K562 (cell line): ENCODE results near the gene TAP2. TPM values are rescaled to one million over a fixed set of nuclear protein-coding genes. Genes with fewer than 3 reads are reported as not detected.

Source experiments
- ATAC-seq: fragments of 200-7000 bp; cut with Tn5 transposase; 3 replicates; pipeline ENCODE4 v1.9.1; 2020; ENCODE audit warnings: moderate library complexity
- BruUV-seq: library from RNA; stranded (reverse); fragments of 400-500 nt; replicated peaks from 2 replicates; lab custom pipeline; 2021; lab: Mats Ljungman, UMichigan
- CTCF ChIA-PET: fragments of 300-600 bp; formaldehyde crosslinking; extraction: SDS; loops from one replicate; lab custom pipeline; 2021; ENCODE audit warnings: low intra/inter-chr PET ratio; lab: Yijun Ruan, JAX
- POLR2A ChIA-PET: fragments of 300-600, 350-650 bp; sonication (Branson Sonifier 250); formaldehyde crosslinking; extraction: SDS; loops from one replicate; lab custom pipeline; 2021; ENCODE audit warnings: antibody characterized with exemption, inconsistent platforms; lab: Yijun Ruan, JAX
- DNase-seq, 4 experiments: peaks; one replicate each; pipeline versions ENCODE4 v3.0.0 to v3.0.0-alpha.2; 2011 to 2018; ENCODE audit warnings: low spot score in 3 of 4, mixed read lengths in 3 of 4; ENCODE audit errors: extremely low read depth in 1 of 4
- FAIRE-seq: peaks from 2 replicates; lab custom pipeline; 2011; peaks lifted over from hg19 to GRCh38; lab: Jason Lieb, UNC
- H2AFZ ChIP-seq: 2 replicates; pipeline ENCODE4 v1.6.0; 2011; ENCODE audit warnings: low read depth, low read length, control low read depth, inconsistent platforms
- H3K27ac ChIP-seq: fragments of 200-600 bp; 3 replicates; pipeline ENCODE4 v1.8.0; 2011; ENCODE audit warnings: low read depth, mild to moderate bottlenecking, control low read depth, inconsistent platforms, low read length, moderate library complexity, mixed read lengths; ENCODE audit errors: extremely low read depth
- H3K27me3 ChIP-seq, 2 experiments: fragments of 300-600 bp in 1 of 2; 2 replicates in 1 of 2; 3 replicates in 1 of 2; pipeline versions ENCODE4 v1.6.0 to v1.8.0; 2011; ENCODE audit warnings: inconsistent platforms in 2 of 2, low read length in 2 of 2, mild to moderate bottlenecking in 1 of 2, mixed read lengths in 1 of 2, moderate library complexity in 1 of 2; ENCODE audit not compliant: control insufficient read depth in 2 of 2, insufficient read depth in 2 of 2
- H3K36me3 ChIP-seq: fragments of 300-600 bp; 3 replicates; pipeline ENCODE4 v1.8.0; 2011; ENCODE audit warnings: mild to moderate bottlenecking, low read length, inconsistent platforms; ENCODE audit not compliant: control insufficient read depth, insufficient read depth
- H3K4me1 ChIP-seq, 2 experiments: fragments of 200-600 bp in 1 of 2; replicated peaks in 1 of 2; 2 replicates in 1 of 2; 3 replicates in 1 of 2; pipeline versions ENCODE4 v1.5.1 to v1.8.0; 2011; ENCODE audit warnings: inconsistent platforms in 2 of 2, low read length in 2 of 2, mild to moderate bottlenecking in 1 of 2, mixed read lengths in 1 of 2, moderate library complexity in 1 of 2; ENCODE audit not compliant: control insufficient read depth in 2 of 2, insufficient read depth in 2 of 2
- H3K4me2 ChIP-seq: 2 replicates; pipeline ENCODE4 v1.6.1; 2011; ENCODE audit warnings: low read length, control low read depth, inconsistent platforms, mixed read lengths; ENCODE audit not compliant: insufficient read depth
- H3K4me3 ChIP-seq: fragments of 200-600 bp; sonication (generic), shearing (Covaris generic); 2 replicates; pipeline ENCODE4 v1.5.1; 2016; ENCODE audit warnings: control low read depth, inconsistent platforms
- H3K79me2 ChIP-seq: fragments of 200-600 bp; 3 replicates; pipeline ENCODE4 v1.8.0; 2011; ENCODE audit warnings: low read length, inconsistent platforms; ENCODE audit not compliant: control insufficient read depth, insufficient read depth
- H3K9ac ChIP-seq, 2 experiments: 2 replicates each; pipeline versions ENCODE4 v1.6.0 to v1.6.1; 2011; ENCODE audit warnings: low read depth in 2 of 2, low read length in 2 of 2, control low read depth in 1 of 2, inconsistent platforms in 1 of 2, mild to moderate bottlenecking in 1 of 2, mixed read lengths in 1 of 2; ENCODE audit not compliant: insufficient read depth in 1 of 2
- H3K9me1 ChIP-seq: one replicate; pipeline ENCODE4 v1.6.0; 2011; ENCODE audit warnings: inconsistent platforms, mild to moderate bottlenecking, low read length, moderate library complexity; ENCODE audit not compliant: control insufficient read depth, insufficient read depth
- H3K9me3 ChIP-seq: replicated peaks from 2 replicates; pipeline ENCODE4 v1.5.1; 2011; ENCODE audit warnings: low read depth, low read length, inconsistent platforms; ENCODE audit not compliant: control insufficient read depth, insufficient read depth
- H4K20me1 ChIP-seq: replicated peaks from 2 replicates; pipeline ENCODE4 v1.6.1; 2011; ENCODE audit warnings: low read length, inconsistent platforms, mixed read lengths; ENCODE audit not compliant: control insufficient read depth, insufficient read depth
- ARID1B ChIP-seq: fragments of 450-650 bp; IDR thresholded peaks from 2 replicates; pipeline ENCODE4 v1.6.1; 2016; ENCODE audit warnings: antibody characterized with exemption, mild to moderate bottlenecking, inconsistent platforms
- C11orf30 ChIP-seq: fragments of 450-650 bp; IDR thresholded peaks from 2 replicates; pipeline ENCODE4 v1.6.1; 2016; ENCODE audit warnings: low read depth, mild to moderate bottlenecking
- EGR1 ChIP-seq: fragments of 450-650 bp; conservative IDR thresholded peaks from 2 replicates; pipeline ENCODE4 v1.6.1; 2017; ENCODE audit warnings: mild to moderate bottlenecking
- GTF2E2 ChIP-seq: fragments of 200-800 bp; sonication (Bioruptor generic); IDR thresholded peaks from 2 replicates; pipeline ENCODE4 v1.6.1; 2016; ENCODE audit warnings: missing genetic modification characterization, missing compliant biosample characterization
- KAT8 ChIP-seq: fragments of 450-650 bp; IDR thresholded peaks from 2 replicates; pipeline ENCODE4 v1.6.1; 2016; ENCODE audit warnings: low read depth, mild to moderate bottlenecking
- KLF1 ChIP-seq: fragments of 450-650 bp; IDR thresholded peaks from 2 replicates; pipeline ENCODE4 v1.6.1; 2016; ENCODE audit warnings: missing genetic modification characterization, missing compliant biosample characterization
- MCM3 ChIP-seq: fragments of 450-650 bp; IDR thresholded peaks from 2 replicates; pipeline ENCODE4 v1.6.1; 2016
- MEF2A ChIP-seq: IDR thresholded peaks from 2 replicates; pipeline ENCODE4 v1.6.1; 2011; ENCODE audit warnings: low read depth, mild to moderate bottlenecking, low read length, moderate library complexity; ENCODE audit not compliant: control insufficient read depth
- MTA3 ChIP-seq: fragments of 450-650 bp; formaldehyde crosslinking; IDR thresholded peaks from 2 replicates; pipeline ENCODE4 v1.6.1; 2017; ENCODE audit warnings: mild to moderate bottlenecking, borderline replicate concordance
- PML ChIP-seq: IDR thresholded peaks from 2 replicates; pipeline ENCODE4 v1.6.1; 2012; ENCODE audit warnings: low read length, inconsistent platforms
- RAD21 ChIP-seq, 2 experiments: fragments of 250-450 bp in 1 of 2; fragments of 450-650 bp in 1 of 2; sonication (Bioruptor Pico) in 1 of 2; formaldehyde crosslinking in 1 of 2; IDR thresholded peaks in 1 of 2; conservative IDR thresholded peaks in 1 of 2; 2 replicates each; pipeline versions ENCODE4 v1.4.0 to v1.8.0; 2020 to 2022; ENCODE audit warnings: mild to moderate bottlenecking in 2 of 2, moderate library complexity in 1 of 2
- SNIP1 ChIP-seq: fragments of 450-650 bp; IDR thresholded peaks from 2 replicates; pipeline ENCODE4 v1.7.1; 2017; ENCODE audit warnings: low read depth, mild to moderate bottlenecking
- TAF15 ChIP-seq: fragments of 200-400 bp; formaldehyde crosslinking; IDR thresholded peaks from 2 replicates; pipeline ENCODE4 v1.6.1; 2017; ENCODE audit warnings: mild to moderate bottlenecking, low read depth, low read length, moderate library complexity
- TAF9B ChIP-seq: fragments of 450-650 bp; IDR thresholded peaks from 2 replicates; pipeline ENCODE4 v1.6.1; 2018; ENCODE audit warnings: mild to moderate bottlenecking; ENCODE audit not compliant: partially characterized antibody
- ZNF197 ChIP-seq: fragments of 200-800 bp; sonication (Bioruptor generic); IDR thresholded peaks from 2 replicates; pipeline ENCODE4 v1.6.1; 2016; ENCODE audit warnings: low read depth, missing genetic modification characterization, missing compliant biosample characterization
- ZNF384 ChIP-seq: IDR thresholded peaks from 2 replicates; pipeline ENCODE4 v1.6.1; 2012; ENCODE audit warnings: low read depth, low read length, improper control_type of control experiment
- ZNF41 ChIP-seq: fragments of 250-450 bp; sonication (Bioruptor Pico); conservative IDR thresholded peaks from 2 replicates; pipeline ENCODE4 v1.4.0; 2020; ENCODE audit warnings: mild to moderate bottlenecking
- ZNF77 ChIP-seq: fragments of 250-450 bp; sonication (Bioruptor Pico); IDR thresholded peaks from 2 replicates; pipeline ENCODE4 v1.5.0; 2020
- WGBS: fragments of 100-300 bp; shearing (Covaris generic); methylation state at CpG from one replicate; pipeline ENCODE4 v1.1.6; 2016; ENCODE audit warnings: low coverage, mixed read lengths; ENCODE audit not compliant: insufficient coverage; ENCODE audit errors: missing lambda C conversion rate; 5-methylcytosine and 5-hydroxymethylcytosine counted together
- in situ Hi-C: fragments of 300-500 bp; cut with MboI; formaldehyde crosslinking; loops from 4 replicates; pipeline ENCODE4 v1.15.0; 2018; ENCODE audit warnings: inconsistent platforms, mixed read lengths
- intact Hi-C: fragments of 100-400 bp; cut with micrococcal nuclease; formaldehyde crosslinking; loops from 2 replicates; pipeline ENCODE4 v1.14.2; 2022
- polyA plus RNA-seq, 8 experiments: library from polyadenylated mRNA; depleted of rRNA in 4 of 8; stranded (reverse) in 5 of 8; unstranded in 3 of 8; fragments of >200 nt; fragmentation: Nextera tagmentation in 2 of 8; fragmentation: Illumina TruSeq in 1 of 8; extraction: Ambion mirVana in 2 of 8; extraction: Trizol in 1 of 8; gene quantifications; 2 replicates each; pipeline versions ENCODE4 v1.2.1 to v1.2.3, GENCODE V29; 2011 to 2014; ENCODE audit warnings: inconsistent platforms in 1 of 8, missing spikeins in 1 of 8
- total RNA-seq, 7 experiments: library from RNA; depleted of rRNA in 6 of 7; stranded (reverse); fragments of >200 nt in 6 of 7; fragmentation: Illumina TruSeq in 2 of 7; extraction: Trizol in 2 of 7; gene quantifications; 2 replicates each; pipeline versions ENCODE4 v1.2.1 to v1.2.3, GENCODE V29; 2011 to 2021; ENCODE audit warnings: low replicate concordance in 1 of 7
- TF ChIP-seq, protein P1 (sequence below): fragments of 250-450 bp; sonication (Bioruptor Pico); IDR thresholded peaks from 2 replicates; pipeline ENCODE4 v1.4.0; 2020; ENCODE audit warnings: mild to moderate bottlenecking
- TF ChIP-seq, protein P2 (sequence below): sonication (generic); formaldehyde crosslinking; IDR thresholded peaks from 2 replicates; pipeline ENCODE4 v1.9.0; 2022; ENCODE audit warnings: mild to moderate bottlenecking, missing genetic modification reagents

TAP2 gene
- total and polyA plus RNA-seq, 9 of the 15 experiments (the other 6 are each of a cell fraction or from before 2014, with no cell fraction given) = 2.0 to 53.5 (median 19.6) TPM

DNA sequence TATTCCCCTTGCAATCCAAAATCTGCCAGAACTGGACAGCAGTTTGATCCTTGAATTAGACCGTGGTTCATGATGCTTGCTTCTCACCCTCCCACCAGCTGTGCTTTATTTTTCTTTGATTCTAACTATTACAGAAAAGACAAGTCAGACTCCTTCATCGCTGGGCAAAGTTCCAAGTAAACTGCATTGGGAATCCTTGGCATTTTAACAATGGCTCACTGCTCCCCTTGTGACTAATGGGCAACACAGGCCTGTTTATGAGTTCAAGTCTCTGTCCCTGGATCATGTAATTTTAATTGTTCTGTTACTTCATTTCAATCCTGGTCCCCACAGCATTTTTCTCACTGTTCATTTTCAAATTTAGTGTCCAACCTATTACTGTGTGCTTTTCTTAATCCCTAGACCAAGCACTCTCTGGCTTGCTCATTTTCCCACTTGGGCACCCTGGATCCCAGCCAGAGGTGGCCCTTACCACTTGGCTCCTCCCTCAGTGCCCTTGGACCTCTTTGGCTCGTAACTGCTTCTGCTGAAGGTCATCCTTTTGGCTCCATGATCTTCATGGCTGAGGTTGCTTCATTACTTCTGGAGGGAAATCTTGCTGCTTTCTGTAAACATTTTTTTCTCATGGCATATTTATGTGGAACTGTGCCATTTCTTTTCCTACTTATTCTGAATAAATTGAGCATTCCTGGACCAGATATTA lies 48.3 kb upstream of the TAP2 start:
- no peaks in the 10 kb centered on the region for H3K79me2 ChIP-seq
- no peak overlapping the region for H2AFZ ChIP-seq
- FAIRE-seq = no peak
- no peaks in the 10 kb centered on the region for H3K9me3 ChIP-seq
- ATAC-seq = no peak
- no peaks in the 10 kb centered on the region for H3K36me3 ChIP-seq
- ChIA-PET CTCF (interaction anchor here (0.5 to 4.0 kb wide), 5 partner anchors 19 to 605 kb away, joined by 3 to 84 read pairs (median 4); no protein-coding TSS in a partner anchor), POLR2A (interaction anchor here (0.6 to 1.5 kb wide), 3 partner anchors 65 to 98 kb away, joined by 3 to 5 read pairs (median 3); no protein-coding TSS in a partner anchor)
- no peak overlapping the region for H3K4me2 ChIP-seq
- H3K9ac ChIP-seq = no peak overlapping the region
- H3K27ac ChIP-seq = no peak overlapping the region
- no peaks in the 10 kb centered on the region for H3K4me1 ChIP-seq
- in situ Hi-C loops (loop anchor here (5.0 kb wide), 1 partner anchor 100 kb away; no protein-coding TSS in a partner anchor), intact Hi-C loops (loop anchor here (5.0 to 10.0 kb wide), 2 partner anchors 60 to 208 kb away; no protein-coding TSS in a partner anchor)
- BruUV-seq = no TSS peak
- WGBS = 4% methylated on average over 3 of the region's 3 CpGs
- H3K9me1 ChIP-seq = no peaks in the 10 kb centered on the region
- no peak overlapping the region for H3K4me3 ChIP-seq
- peaks cover 8 to 9% of the 10 kb centered on the region in 2 experiments; a peak in 3 of 5 replicates for H3K27me3 ChIP-seq
- no peak for TF ChIP-seq MTA3
- TF ChIP-seq TAF15 = no peak
- TF ChIP-seq RAD21 (CRISPR knock-in tag; conservative IDR thresholded peaks at IDR 0.05 in 1 of 2, IDR thresholded peaks at IDR 0.05 in 1 of 2) = no peak
- no peak for TF ChIP-seq C11orf30
- TF ChIP-seq, protein P1, sequence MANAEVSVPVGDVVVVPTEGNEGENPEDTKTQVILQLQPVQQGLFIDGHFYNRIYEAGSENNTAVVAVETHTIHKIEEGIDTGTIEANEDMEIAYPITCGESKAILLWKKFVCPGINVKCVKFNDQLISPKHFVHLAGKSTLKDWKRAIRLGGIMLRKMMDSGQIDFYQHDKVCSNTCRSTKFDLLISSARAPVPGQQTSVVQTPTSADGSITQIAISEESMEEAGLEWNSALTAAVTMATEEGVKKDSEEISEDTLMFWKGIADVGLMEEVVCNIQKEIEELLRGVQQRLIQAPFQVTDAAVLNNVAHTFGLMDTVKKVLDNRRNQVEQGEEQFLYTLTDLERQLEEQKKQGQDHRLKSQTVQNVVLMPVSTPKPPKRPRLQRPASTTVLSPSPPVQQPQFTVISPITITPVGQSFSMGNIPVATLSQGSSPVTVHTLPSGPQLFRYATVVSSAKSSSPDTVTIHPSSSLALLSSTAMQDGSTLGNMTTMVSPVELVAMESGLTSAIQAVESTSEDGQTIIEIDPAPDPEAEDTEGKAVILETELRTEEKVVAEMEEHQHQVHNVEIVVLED (CRISPR knock-in tag) = no peak
- no peak for TF ChIP-seq ZNF197
- TF ChIP-seq, protein P2, sequence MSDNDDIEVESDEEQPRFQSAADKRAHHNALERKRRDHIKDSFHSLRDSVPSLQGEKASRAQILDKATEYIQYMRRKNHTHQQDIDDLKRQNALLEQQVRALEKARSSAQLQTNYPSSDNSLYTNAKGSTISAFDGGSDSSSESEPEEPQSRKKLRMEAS = no peak
- no peak for TF ChIP-seq KLF1 (tag)
- no peak for TF ChIP-seq KAT8
- TF ChIP-seq SNIP1 = no peak
- no peak for TF ChIP-seq TAF9B
- no peak for TF ChIP-seq ARID1B
- TF ChIP-seq MCM3 = no peak
- TF ChIP-seq GTF2E2 (tag) = no peak
- TF ChIP-seq ZNF77 = no peak
- no peak for TF ChIP-seq EGR1
- no peak for TF ChIP-seq PML
- TF ChIP-seq ZNF384 = no peak
- TF ChIP-seq MEF2A = no peak
- no peak for TF ChIP-seq ZNF41
- TF ChIP-seq, all 486 proteins: peak for 0
- H4K20me1 ChIP-seq = no peaks in the 10 kb centered on the region
- DNase-seq = no peak
